Measurements from ENCODE around the gene USP6NL. TPM values are rescaled to one million over a fixed set of nuclear protein-coding genes. Genes with fewer than 3 reads are reported as not detected.
A peak's percentile ranks its signal among the peaks of the same experiment; 100 is the strongest.

The USP6NL gene
- polyA plus RNA-seq, 3 donors: 5.5 to 7.7 (median 6.7) TPM

DNA sequence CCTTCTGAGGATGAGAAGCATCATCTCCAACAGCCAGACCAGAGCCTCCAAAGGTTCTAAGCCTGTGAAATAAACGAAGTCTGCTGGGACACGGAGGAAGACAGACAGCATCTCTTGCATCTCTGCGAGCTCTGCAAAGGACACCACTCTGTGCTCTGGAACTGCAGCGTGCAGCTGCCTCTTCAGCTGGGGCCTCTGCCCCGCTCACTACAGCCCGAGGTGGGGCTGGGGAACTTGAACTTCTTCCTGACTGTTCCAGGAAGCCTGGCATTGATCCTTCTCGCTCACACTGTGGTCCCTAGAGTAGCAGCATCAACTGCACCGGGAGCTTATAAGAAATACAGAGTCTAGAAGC is 163.3 kb downstream of the USP6NL start:
- no peaks in the 10 kb centered on the region for H4K20me1 ChIP-seq (ENCODE audit: insufficient read depth, low read length)
- no peak overlapping the region for H3K4me2 ChIP-seq (replicated peaks; ENCODE audit: extremely low read depth, low read length, poor library complexity, severe bottlenecking)
- WGBS (ENCODE audit: insufficient coverage): 67% methylated on average over 7 of the region's 8 CpGs
- peaks cover 11% of the 10 kb centered on the region for H3K4me1 Mint-ChIP-seq
- no peaks in the 10 kb centered on the region for H3K27me3 ChIP-seq (ENCODE audit: control insufficient read depth in 2 of 2, insufficient read depth in 2 of 2, low read length in 2 of 2)
- intact Hi-C loops (cut with micrococcal nuclease): no loop called here
- H3K4me3 ChIP-seq (replicated peaks in 1 of 3; ENCODE audit: low read depth in 2 of 3, low read length in 3 of 3): no peak overlapping the region
- H3K27ac ChIP-seq (ENCODE audit: low read depth in 1 of 2, low read length in 2 of 2): no peak overlapping the region
- no peak overlapping the region for H3K27ac Mint-ChIP-seq
- H3K36me3 Mint-ChIP-seq: no peaks in the 10 kb centered on the region
- no peak for DNase-seq
- no peak overlapping the region for H3K9ac ChIP-seq (ENCODE audit: insufficient read depth, low read length, poor library complexity, severe bottlenecking)
- no peak overlapping the region for H2AFZ ChIP-seq (ENCODE audit: insufficient read depth, low read depth, low read length, poor library complexity, severe bottlenecking)
- H3K27me3 Mint-ChIP-seq (ENCODE audit: low read depth in 3 of 3): peaks cover 4 to 8% (median 4%) of the 10 kb centered on the region in 3 donors
- no peaks in the 10 kb centered on the region for H3K4me1 ChIP-seq (ENCODE audit: control insufficient read depth in 1 of 2, insufficient read depth in 2 of 2, low read length in 2 of 2)
- H3K4me3 Mint-ChIP-seq: peak overlapping the region in 1 of 2 donors; percentile 32
- no peak for TF ChIP-seq CTCF (IDR thresholded peaks at IDR 0.05)
- H3K79me2 ChIP-seq (ENCODE audit: insufficient read depth, low read length): no peaks in the 10 kb centered on the region
- H3K36me3 ChIP-seq (replicated peaks in 1 of 2; ENCODE audit: control insufficient read depth in 1 of 2, insufficient read depth in 2 of 2, low read length in 2 of 2): no peaks in the 10 kb centered on the region
- H3K9me3 ChIP-seq (replicated peaks in 1 of 2; ENCODE audit: control insufficient read depth in 1 of 2, insufficient read depth in 1 of 2, low read length in 2 of 2): no peaks in the 10 kb centered on the region
- H3K9me3 Mint-ChIP-seq: no peaks in the 10 kb centered on the region

GRCh38 chr10:11447586-11447985 is 163.9 kb downstream of the USP6NL start:
- H3K27me3 ChIP-seq (ENCODE audit: control insufficient read depth in 2 of 2, insufficient read depth in 2 of 2, low read length in 2 of 2): no peaks in the 10 kb centered on the region
- H3K27ac ChIP-seq (ENCODE audit: low read depth in 1 of 2, low read length in 2 of 2): no peak overlapping the region
- intact Hi-C loops (cut with micrococcal nuclease): no loop called here
- Mint-ChIP-seq H3K4me3 (no peak overlapping the region), H3K9me3 (no peaks in the 10 kb centered on the region), H3K36me3 (no peaks in the 10 kb centered on the region), H3K27ac (no peak overlapping the region), H3K4me1 (peaks cover 11% of the 10 kb centered on the region), H3K27me3 (ENCODE audit: low read depth in 3 of 3) (peaks cover 4 to 8% (median 4%) of the 10 kb centered on the region in 3 donors)
- DNase-seq: no peak
- WGBS (ENCODE audit: insufficient coverage): 98% methylated on average over 5 of the region's 9 CpGs
- no peak overlapping the region for H3K4me3 ChIP-seq (replicated peaks in 1 of 3; ENCODE audit: low read depth in 2 of 3, low read length in 3 of 3)
- no peaks in the 10 kb centered on the region for H3K9me3 ChIP-seq (replicated peaks in 1 of 2; ENCODE audit: control insufficient read depth in 1 of 2, insufficient read depth in 1 of 2, low read length in 2 of 2)
- no peak overlapping the region for H3K9ac ChIP-seq (ENCODE audit: insufficient read depth, low read length, poor library complexity, severe bottlenecking)
- TF ChIP-seq CTCF (IDR thresholded peaks at IDR 0.05): no peak
- no peak overlapping the region for H2AFZ ChIP-seq (ENCODE audit: insufficient read depth, low read depth, low read length, poor library complexity, severe bottlenecking)
- H3K4me2 ChIP-seq (replicated peaks; ENCODE audit: extremely low read depth, low read length, poor library complexity, severe bottlenecking): no peak overlapping the region
- no peaks in the 10 kb centered on the region for H3K79me2 ChIP-seq (ENCODE audit: insufficient read depth, low read length)
- H4K20me1 ChIP-seq (ENCODE audit: insufficient read depth, low read length): no peaks in the 10 kb centered on the region
- H3K4me1 ChIP-seq (ENCODE audit: control insufficient read depth in 1 of 2, insufficient read depth in 2 of 2, low read length in 2 of 2): no peaks in the 10 kb centered on the region
- no peaks in the 10 kb centered on the region for H3K36me3 ChIP-seq (replicated peaks in 1 of 2; ENCODE audit: control insufficient read depth in 1 of 2, insufficient read depth in 2 of 2, low read length in 2 of 2)

Measured in CD14-positive monocyte (primary cell).